ENCODE measurements around the gene USP22. TPM values are rescaled to one million over a fixed set of nuclear protein-coding genes. Genes with fewer than 3 reads are reported as not detected.

The USP22 gene
- total RNA-seq, 1 experiment from 2014 or later = 157 TPM

- no peak for TF ChIP-seq CTCF (IDR thresholded peaks at IDR 0.05; ENCODE audit: unreplicated experiment)
- Mint-ChIP-seq H3K9me3 (ENCODE audit: unreplicated experiment) (no peaks in the 10 kb centered on the region), H3K27ac (ENCODE audit: low read depth, unreplicated experiment) (no peak overlapping the region), H3K36me3 (ENCODE audit: insufficient read depth, unreplicated experiment) (no peaks in the 10 kb centered on the region), H3K27me3 (ENCODE audit: insufficient read depth, unreplicated experiment) (no peaks in the 10 kb centered on the region), H3K4me1 (ENCODE audit: insufficient read depth, unreplicated experiment) (no peaks in the 10 kb centered on the region), H3K4me3 (ENCODE audit: unreplicated experiment) (no peak overlapping the region)
- ChIA-PET CTCF (interaction anchor here (0.6 to 1.0 kb wide), 3 partner anchors 11 to 167 kb away, joined by 3 read pairs; no protein-coding TSS in a partner anchor), POLR2A (no interaction called here)
- no TSS peak for BruUV-seq (replicated peaks)
- DNase-seq (ENCODE audit: unreplicated experiment) = no peak
- intact Hi-C loops (cut with micrococcal nuclease) = no loop called here
Measured at GRCh38 chr17:20967776-20968175, 75.0 kb downstream of the USP22 start.

DNA sequence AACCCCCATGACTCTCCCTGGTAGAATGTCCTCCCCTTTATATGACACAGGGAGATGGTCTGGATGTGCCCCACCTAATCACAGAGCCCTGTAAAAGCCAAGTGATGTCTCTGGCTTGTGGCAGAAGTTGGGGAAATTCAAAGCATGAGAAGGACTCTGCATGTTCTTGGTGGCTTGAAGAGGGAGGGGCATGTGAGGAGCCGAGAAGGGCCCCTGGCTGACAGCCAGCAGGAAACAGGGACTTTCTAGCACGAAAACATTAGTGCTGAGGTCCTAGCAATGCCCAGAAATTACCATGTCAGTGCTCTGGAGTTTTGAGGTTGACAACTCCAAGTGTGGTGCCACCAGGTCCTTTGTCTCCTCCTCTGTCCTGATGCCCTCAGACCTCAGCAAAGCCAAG is 75.9 kb downstream of the USP22 start:
- no peaks in the 10 kb centered on the region for H3K27me3 Mint-ChIP-seq (ENCODE audit: insufficient read depth, unreplicated experiment)
- ChIA-PET CTCF (no interaction called here), POLR2A (no interaction called here)
- no peak for DNase-seq (ENCODE audit: unreplicated experiment)
- no peak for TF ChIP-seq CTCF (IDR thresholded peaks at IDR 0.05; ENCODE audit: unreplicated experiment)
- H3K4me3 Mint-ChIP-seq (ENCODE audit: unreplicated experiment) = no peak overlapping the region
- H3K27ac Mint-ChIP-seq (ENCODE audit: low read depth, unreplicated experiment) = no peak overlapping the region
- H3K9me3 Mint-ChIP-seq (ENCODE audit: unreplicated experiment) = no peaks in the 10 kb centered on the region
- H3K36me3 Mint-ChIP-seq (ENCODE audit: insufficient read depth, unreplicated experiment) = no peaks in the 10 kb centered on the region
- intact Hi-C loops (cut with micrococcal nuclease) = no loop called here
- no TSS peak for BruUV-seq (replicated peaks)
- H3K4me1 Mint-ChIP-seq (ENCODE audit: insufficient read depth, unreplicated experiment) = peaks cover 2% of the 10 kb centered on the region

- ChIA-PET CTCF (no interaction called here), POLR2A (interaction anchor here (1.4 kb wide), 1 partner anchor 9 kb away, joined by 3 read pairs; no protein-coding TSS in a partner anchor)
- Mint-ChIP-seq H3K9me3 (ENCODE audit: unreplicated experiment) (no peaks in the 10 kb centered on the region), H3K36me3 (ENCODE audit: insufficient read depth, unreplicated experiment) (no peaks in the 10 kb centered on the region), H3K4me3 (ENCODE audit: unreplicated experiment) (no peak overlapping the region), H3K27ac (ENCODE audit: low read depth, unreplicated experiment) (no peak overlapping the region), H3K27me3 (ENCODE audit: insufficient read depth, unreplicated experiment) (no peaks in the 10 kb centered on the region), H3K4me1 (ENCODE audit: insufficient read depth, unreplicated experiment) (peaks cover 11% of the 10 kb centered on the region)
- BruUV-seq (replicated peaks) = no TSS peak
- TF ChIP-seq CTCF (IDR thresholded peaks at IDR 0.05; ENCODE audit: unreplicated experiment) = no peak
- intact Hi-C loops (cut with micrococcal nuclease) = no loop called here
- DNase-seq (ENCODE audit: unreplicated experiment) = no peak
Measured at GRCh38 chr17:20965492-20965891, 77.3 kb downstream of the USP22 start.

- H3K36me3 Mint-ChIP-seq (ENCODE audit: insufficient read depth, unreplicated experiment) = no peaks in the 10 kb centered on the region
- POLR2A ChIA-PET = interaction anchor here (0.9 kb wide), 1 partner anchor 32 kb away, joined by 3 read pairs; no protein-coding TSS in a partner anchor
- DNase-seq (ENCODE audit: unreplicated experiment) = peak; percentile 67
- peaks cover 17% of the 10 kb centered on the region for H3K4me1 Mint-ChIP-seq (ENCODE audit: insufficient read depth, unreplicated experiment)
- H3K9me3 Mint-ChIP-seq (ENCODE audit: unreplicated experiment) = no peaks in the 10 kb centered on the region
- intact Hi-C loops (cut with micrococcal nuclease) = no loop called here
- TF ChIP-seq CTCF (IDR thresholded peaks at IDR 0.05; ENCODE audit: unreplicated experiment) = no peak
- H3K27me3 Mint-ChIP-seq (ENCODE audit: insufficient read depth, unreplicated experiment) = no peaks in the 10 kb centered on the region
- H3K27ac Mint-ChIP-seq (ENCODE audit: low read depth, unreplicated experiment) = peak overlapping the region; percentile 30
- CTCF ChIA-PET = interaction anchor here (1.0 kb wide), 1 partner anchor 17 kb away, joined by 3 read pairs; no protein-coding TSS in a partner anchor
- H3K4me3 Mint-ChIP-seq (ENCODE audit: unreplicated experiment) = peak overlapping the region; percentile 51
- no TSS peak for BruUV-seq (replicated peaks)
Measured at GRCh38 chr17:20961586-20961985, 81.2 kb downstream of the USP22 start.

Measured in MCF 10A (cell line).